ENCODE data around the gene NUP205.

DNA sequence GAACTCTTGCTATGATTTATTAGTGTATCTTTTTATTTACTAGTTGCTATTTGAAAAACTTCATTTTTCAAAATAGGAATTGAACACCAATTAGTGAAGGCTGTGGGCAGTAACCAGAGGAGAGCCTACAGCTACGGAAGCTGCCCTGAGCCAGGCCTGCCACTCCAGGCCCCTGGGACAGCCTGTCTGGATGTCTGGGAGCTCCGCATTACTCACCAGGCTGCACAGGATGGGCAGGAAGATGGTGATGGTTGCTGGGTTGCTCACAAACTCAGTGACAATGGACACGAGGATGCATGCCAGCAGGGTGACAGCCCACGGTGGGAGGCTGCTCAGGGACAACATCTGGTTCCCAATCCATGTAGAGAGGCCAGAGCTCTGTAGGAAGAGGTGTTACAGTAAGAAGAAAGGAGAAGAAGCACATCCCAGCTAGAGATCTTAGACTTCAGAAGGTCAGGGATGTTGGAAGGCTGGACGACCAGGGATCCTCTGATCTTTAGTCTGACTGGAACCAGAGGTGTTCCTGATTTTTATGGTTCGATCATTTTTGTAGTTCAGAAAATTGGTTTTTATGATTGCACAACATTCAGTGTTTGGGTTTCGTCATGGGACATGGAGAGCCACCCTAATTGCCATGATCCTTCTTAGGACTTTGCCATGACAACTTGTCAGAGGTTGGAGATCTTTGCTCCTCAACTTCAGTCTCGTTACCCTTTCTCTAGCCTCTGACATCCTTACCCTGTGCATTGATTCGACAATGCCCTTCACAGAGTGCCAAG lies 127.8 kb downstream of the NUP205 start:
- TF ChIP-seq EZH2 (IDR thresholded peaks at IDR 0.05; ENCODE audit: borderline replicate concordance, low read length): no peak
- TF ChIP-seq, protein P1, sequence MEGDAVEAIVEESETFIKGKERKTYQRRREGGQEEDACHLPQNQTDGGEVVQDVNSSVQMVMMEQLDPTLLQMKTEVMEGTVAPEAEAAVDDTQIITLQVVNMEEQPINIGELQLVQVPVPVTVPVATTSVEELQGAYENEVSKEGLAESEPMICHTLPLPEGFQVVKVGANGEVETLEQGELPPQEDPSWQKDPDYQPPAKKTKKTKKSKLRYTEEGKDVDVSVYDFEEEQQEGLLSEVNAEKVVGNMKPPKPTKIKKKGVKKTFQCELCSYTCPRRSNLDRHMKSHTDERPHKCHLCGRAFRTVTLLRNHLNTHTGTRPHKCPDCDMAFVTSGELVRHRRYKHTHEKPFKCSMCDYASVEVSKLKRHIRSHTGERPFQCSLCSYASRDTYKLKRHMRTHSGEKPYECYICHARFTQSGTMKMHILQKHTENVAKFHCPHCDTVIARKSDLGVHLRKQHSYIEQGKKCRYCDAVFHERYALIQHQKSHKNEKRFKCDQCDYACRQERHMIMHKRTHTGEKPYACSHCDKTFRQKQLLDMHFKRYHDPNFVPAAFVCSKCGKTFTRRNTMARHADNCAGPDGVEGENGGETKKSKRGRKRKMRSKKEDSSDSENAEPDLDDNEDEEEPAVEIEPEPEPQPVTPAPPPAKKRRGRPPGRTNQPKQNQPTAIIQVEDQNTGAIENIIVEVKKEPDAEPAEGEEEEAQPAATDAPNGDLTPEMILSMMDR (IDR thresholded peaks at IDR 0.05; ENCODE audit: low read length): no peak

Measured in OCI-LY1 (cell line).